Fibroblast of lung (primary cell): Measurements from ENCODE around the gene ADGRV1. TPM values are rescaled to one million over a fixed set of nuclear protein-coding genes. Genes with fewer than 3 reads are reported as not detected.

Source experiments
- DNase-seq, 2 donors: peaks; one replicate each; pipeline versions ENCODE4 v3.0.0 to v3.0.0-alpha.2; 2010; ENCODE audit warnings: low read depth in 2 of 2
- H2AFZ ChIP-seq: 2 replicates; pipeline ENCODE4 v1.5.1; 2012; ENCODE audit warnings: low read length, control low read depth, inconsistent platforms
- H3K27ac ChIP-seq: 2 replicates; pipeline ENCODE4 v1.5.1; 2011; ENCODE audit warnings: low read length, control low read depth; ENCODE audit not compliant: insufficient read depth
- H3K27me3 ChIP-seq: 2 replicates; pipeline ENCODE4 v1.5.1; 2011; ENCODE audit warnings: mild to moderate bottlenecking, low read length; ENCODE audit not compliant: control insufficient read depth, insufficient read depth
- H3K36me3 ChIP-seq: 2 replicates; pipeline ENCODE4 v1.5.1; 2011; ENCODE audit warnings: low read length; ENCODE audit not compliant: control insufficient read depth, insufficient read depth
- H3K4me1 ChIP-seq: 2 replicates; pipeline ENCODE4 v1.5.1; 2011; ENCODE audit warnings: low read length; ENCODE audit not compliant: control insufficient read depth, insufficient read depth; ENCODE audit errors: extremely low read depth
- H3K4me2 ChIP-seq: 2 replicates; pipeline ENCODE4 v1.5.1; 2011; ENCODE audit warnings: low read length, control low read depth; ENCODE audit not compliant: insufficient read depth; ENCODE audit errors: extremely low read depth
- H3K4me3 ChIP-seq, 4 experiments: fragments of 200-600 bp in 1 of 4; sonication (generic) in 1 of 4; replicated peaks in 1 of 4; 2 replicates each; pipeline ENCODE4 v1.5.1; 2011 to 2016; ENCODE audit warnings: low read length in 4 of 4, low read depth in 3 of 4, mild to moderate bottlenecking in 3 of 4, control low read depth in 2 of 4, inconsistent platforms in 1 of 4, mixed read lengths in 1 of 4; ENCODE audit not compliant: insufficient read depth in 1 of 4; ENCODE audit errors: control extremely low read depth in 1 of 4
- H3K79me2 ChIP-seq: 2 replicates; pipeline ENCODE4 v1.5.1; 2012; ENCODE audit warnings: mild to moderate bottlenecking, low read length, inconsistent platforms; ENCODE audit not compliant: control insufficient read depth, insufficient read depth
- H3K9ac ChIP-seq: 2 replicates; pipeline ENCODE4 v1.5.1; 2011; ENCODE audit warnings: mild to moderate bottlenecking, low read length, control low read depth; ENCODE audit not compliant: insufficient read depth
- H3K9me3 ChIP-seq: 2 replicates; pipeline ENCODE4 v1.5.1; 2012; ENCODE audit warnings: low read depth, low read length; ENCODE audit not compliant: control insufficient read depth, insufficient read depth
- H4K20me1 ChIP-seq: 2 replicates; pipeline ENCODE4 v1.5.1; 2011; ENCODE audit warnings: low read length; ENCODE audit not compliant: control insufficient read depth, insufficient read depth; ENCODE audit errors: extremely low read depth
- CTCF ChIP-seq, 2 donors: IDR thresholded peaks in 1 of 2; conservative IDR thresholded peaks in 1 of 2; 1 replicate in 1 of 2; 2 replicates in 1 of 2; pipeline ENCODE4 v1.5.1; 2011 to 2012; ENCODE audit warnings: low read length in 2 of 2, control low read depth in 1 of 2, inconsistent platforms in 1 of 2, low read depth in 1 of 2, mild to moderate bottlenecking in 1 of 2
- EZH2 ChIP-seq: IDR thresholded peaks from 2 replicates; pipeline ENCODE4 v1.5.1; 2012; ENCODE audit warnings: low read length, control low read depth, mild to moderate bottlenecking; ENCODE audit errors: missing control alignments
- polyA plus RNA-seq, 2 donors: library from polyadenylated mRNA; depleted of rRNA in 1 of 2; stranded (reverse) in 1 of 2; unstranded in 1 of 2; fragments of >200 nt; gene quantifications; 2 replicates each; pipeline ENCODE4 v1.2.1, GENCODE V29; 2011 to 2012; ENCODE audit warnings: missing spikeins in 1 of 2
- total RNA-seq: library from RNA; depleted of rRNA; stranded (reverse); fragments of >200 nt; gene quantifications from 2 replicates; pipeline ENCODE4 v1.2.1, GENCODE V29; 2014

ADGRV1 gene
- total and polyA plus RNA-seq, 2 donors (not counting 1 experiment from before 2014, with no cell fraction given) = 0.15 to 0.17 TPM

DNA sequence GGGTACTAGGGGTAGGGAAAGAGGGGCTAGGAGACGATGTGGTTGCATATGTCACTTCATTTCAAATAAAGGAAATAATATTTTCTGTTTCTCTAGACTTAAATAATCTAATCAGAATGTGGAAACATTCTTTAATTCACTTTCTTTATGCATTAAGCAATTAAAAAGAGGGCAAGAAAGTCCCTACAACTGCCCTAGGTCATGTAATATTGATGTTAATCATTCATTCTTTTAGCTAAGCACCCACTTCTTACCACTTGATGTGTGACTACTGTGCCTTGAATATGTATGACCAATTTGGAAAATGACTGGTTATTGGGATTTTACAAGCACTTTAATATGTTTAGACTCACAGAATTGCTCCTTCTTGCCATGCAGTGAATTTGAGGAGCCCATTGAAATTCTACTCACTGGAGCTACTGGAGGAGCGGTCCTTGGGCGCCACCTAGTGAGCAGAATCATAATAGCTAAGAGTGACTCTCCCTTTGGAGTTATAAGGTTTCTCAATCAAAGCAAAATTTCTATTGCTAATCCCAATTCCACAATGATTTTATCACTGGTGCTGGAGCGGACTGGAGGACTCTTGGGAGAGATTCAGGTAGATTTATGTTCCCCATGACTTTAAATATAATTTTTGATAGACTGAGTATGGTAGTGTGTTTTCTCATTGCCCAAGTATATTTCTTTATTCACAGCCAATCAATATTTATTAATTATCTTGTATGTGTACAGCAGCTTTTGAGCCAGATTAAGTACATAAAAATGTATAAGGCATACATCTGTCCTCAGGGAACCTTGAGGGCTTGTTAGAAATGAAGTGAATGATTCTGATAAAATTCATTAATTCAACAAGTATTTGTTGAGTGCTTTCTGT lies 225.1 kb downstream of the ADGRV1 start:
- no peaks in the 10 kb centered on the region for H3K36me3 ChIP-seq
- no peaks in the 10 kb centered on the region for H3K4me1 ChIP-seq
- H4K20me1 ChIP-seq = no peaks in the 10 kb centered on the region
- TF ChIP-seq EZH2 = no peak
- peak; percentile 93 to 99 for TF ChIP-seq CTCF (conservative IDR thresholded peaks at IDR 0.05 in 1 of 2, IDR thresholded peaks at IDR 0.05 in 1 of 2; ENCODE audit: low read depth in 1 of 2, low read length in 2 of 2)
- no peak overlapping the region for H2AFZ ChIP-seq
- no peaks in the 10 kb centered on the region for H3K27me3 ChIP-seq
- no peak overlapping the region for H3K4me2 ChIP-seq
- H3K79me2 ChIP-seq = no peaks in the 10 kb centered on the region
- H3K9me3 ChIP-seq = no peaks in the 10 kb centered on the region
- no peak overlapping the region for H3K27ac ChIP-seq
- DNase-seq = peak; percentile 40 to 71
- no peak overlapping the region for H3K9ac ChIP-seq
- H3K4me3 ChIP-seq = no peak overlapping the region

GRCh38 chr5:90786756-90787155 lies 228.2 kb downstream of the ADGRV1 start:
- no peaks in the 10 kb centered on the region for H3K36me3 ChIP-seq
- H3K27ac ChIP-seq = no peak overlapping the region
- no peaks in the 10 kb centered on the region for H3K9me3 ChIP-seq
- H4K20me1 ChIP-seq = no peaks in the 10 kb centered on the region
- H3K4me1 ChIP-seq = no peaks in the 10 kb centered on the region
- no peaks in the 10 kb centered on the region for H3K79me2 ChIP-seq
- no peak overlapping the region for H3K4me3 ChIP-seq
- TF ChIP-seq CTCF (conservative IDR thresholded peaks at IDR 0.05 in 1 of 2, IDR thresholded peaks at IDR 0.05 in 1 of 2; ENCODE audit: low read depth in 1 of 2, low read length in 2 of 2) = no peak
- no peak for TF ChIP-seq EZH2
- H3K9ac ChIP-seq = no peak overlapping the region
- H3K4me2 ChIP-seq = no peak overlapping the region
- no peak for DNase-seq
- no peak overlapping the region for H2AFZ ChIP-seq
- no peaks in the 10 kb centered on the region for H3K27me3 ChIP-seq

- H3K9ac ChIP-seq = no peak overlapping the region
- DNase-seq = peak in 1 of 2 donors; percentile 32
Observed at GRCh38 chr5:90792725-90793124, 234.1 kb downstream of the ADGRV1 start.

More at GRCh38 chr5:90792725-90793124, 234.1 kb downstream of the ADGRV1 start:
- Histone ChIP-seq H3K4me1 (no peaks in the 10 kb centered on the region), H4K20me1 (no peaks in the 10 kb centered on the region), H3K4me2 (no peak overlapping the region), H3K9me3 (no peaks in the 10 kb centered on the region), H2AFZ (no peak overlapping the region), H3K27me3 (no peaks in the 10 kb centered on the region), H3K36me3 (no peaks in the 10 kb centered on the region), H3K79me2 (no peaks in the 10 kb centered on the region), H3K4me3 (no peak overlapping the region), H3K27ac (no peak overlapping the region)
- TF ChIP-seq EZH2 (no peak), CTCF (conservative IDR thresholded peaks at IDR 0.05 in 1 of 2, IDR thresholded peaks at IDR 0.05 in 1 of 2; ENCODE audit: low read depth in 1 of 2, low read length in 2 of 2) (no peak)
